ENCODE results near the gene THBS2. TPM values are rescaled to one million over a fixed set of nuclear protein-coding genes. Genes with fewer than 3 reads are reported as not detected.

THBS2 gene
- total and polyA plus RNA-seq, 2 of the 4 experiments (the other 2 are of a cell fraction) = 97.3 to 113 TPM

DNA sequence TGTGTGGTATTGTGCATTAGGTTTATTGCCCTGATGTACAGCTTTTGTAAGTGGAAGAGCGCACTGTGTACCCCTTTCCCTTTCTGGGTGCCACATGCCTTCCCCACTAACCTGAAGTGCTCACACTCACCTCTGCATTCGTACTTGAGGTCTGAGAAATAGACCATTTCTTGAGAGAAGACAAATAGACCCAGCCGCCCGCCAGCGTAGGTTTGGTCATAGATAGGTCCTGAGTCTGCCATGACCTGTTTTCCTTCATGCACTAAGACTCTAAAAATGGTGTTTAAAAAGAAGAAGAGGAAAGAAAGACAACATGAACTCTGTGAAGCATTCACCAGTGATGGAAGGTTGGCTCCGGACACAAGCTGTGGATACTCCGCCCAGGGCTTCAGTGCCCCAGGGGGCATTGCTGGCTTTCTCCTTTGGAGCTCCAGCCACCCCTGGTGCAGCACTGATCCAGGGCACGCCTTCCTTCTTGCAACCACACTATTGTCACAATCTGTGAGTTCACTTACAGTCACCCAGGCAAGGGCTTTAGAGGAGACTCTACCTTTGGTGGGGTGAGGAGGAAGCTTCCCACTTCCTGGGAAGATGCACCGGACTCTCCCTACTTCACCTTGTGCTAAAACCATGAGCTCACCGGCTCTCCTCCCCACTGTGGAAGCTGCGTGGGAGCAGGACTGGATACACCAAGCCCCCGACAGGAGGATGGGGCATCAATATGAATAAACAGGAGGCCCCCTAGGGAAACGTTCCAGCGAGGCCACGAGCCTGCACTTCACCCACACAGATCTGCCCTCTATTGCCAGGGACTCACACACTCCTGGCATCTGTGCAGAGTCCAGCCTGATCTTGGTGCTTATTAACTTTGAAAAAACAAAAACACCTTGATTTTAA, 33.3 kb downstream of the THBS2 start:
- Histone ChIP-seq H3K9me1 (ENCODE audit: insufficient read depth, low read length) (peaks cover 14% of the 10 kb centered on the region), H3K4ac (ENCODE audit: low read depth, low read length) (no peak overlapping the region), H3K23ac (ENCODE audit: low read depth, low read length) (no peak overlapping the region), H3K14ac (replicated peaks; ENCODE audit: low read depth, low read length) (no peak overlapping the region), H3K27ac (ENCODE audit: insufficient read depth, low read length) (no peak overlapping the region), H4K5ac (ENCODE audit: low read depth, low read length) (no peak overlapping the region), H4K91ac (ENCODE audit: insufficient read depth, low read depth, low read length) (no peak overlapping the region), H3K9ac (ENCODE audit: low read depth, low read length) (no peak overlapping the region), H2AK5ac (ENCODE audit: low read depth, low read length) (no peak overlapping the region), H2AFZ (replicated peaks; ENCODE audit: low read length, poor library complexity) (no peak overlapping the region), H3K18ac (ENCODE audit: low read depth, low read length) (no peak overlapping the region), H3K4me2 (ENCODE audit: low read depth, low read length) (no peak overlapping the region), H3K4me1 (ENCODE audit: control insufficient read depth, insufficient read depth, low read length) (peaks cover 10% of the 10 kb centered on the region), H2BK120ac (ENCODE audit: low read depth, low read length) (no peak overlapping the region), H3K36me3 (ENCODE audit: control insufficient read depth, insufficient read depth, low read length) (peaks cover 36% of the 10 kb centered on the region), H2AK9ac (replicated peaks; ENCODE audit: low read depth, low read length, poor library complexity) (no peak overlapping the region), H3K56ac (ENCODE audit: extremely low read depth, insufficient read depth, low read length) (no peak overlapping the region), H3K79me1 (ENCODE audit: low read depth in 1 of 2, low read length in 2 of 2) (peaks cover 0 to 2% of the 10 kb centered on the region in 2 experiments; a peak in 2 of 4 replicates), H3K27me3 (ENCODE audit: control insufficient read depth, insufficient read depth, low read length) (no peaks in the 10 kb centered on the region), H3K9me3 (ENCODE audit: control insufficient read depth, insufficient read depth, low read length) (peaks cover 3% of the 10 kb centered on the region; the same call in 1 of the 2 replicates), H2BK5ac (ENCODE audit: low read depth, low read length, poor library complexity, severe bottlenecking) (no peak overlapping the region), H3K4me3 (ENCODE audit: insufficient read depth, low read depth, low read length) (no peak overlapping the region), H4K20me1 (ENCODE audit: insufficient read depth, low read length) (no peaks in the 10 kb centered on the region), H2BK20ac (ENCODE audit: low read depth, low read length) (no peak overlapping the region), H2BK15ac (ENCODE audit: low read depth, low read length) (no peak overlapping the region), H4K8ac (ENCODE audit: low read depth in 2 of 2, low read length in 2 of 2) (no peak overlapping the region)
- CTCF ChIA-PET = no interaction called here
- no CpG with 5 or more reads among the region's 15 CpGs for WGBS, 2 experiments (ENCODE audit: extremely low coverage in 2 of 2, insufficient read length in 1 of 2)
- DNase-seq (no peak), ATAC-seq (ENCODE audit: low read depth) (no peak)
- BruUV-seq (replicated peaks) = no TSS peak
- TF ChIP-seq, protein P1, sequence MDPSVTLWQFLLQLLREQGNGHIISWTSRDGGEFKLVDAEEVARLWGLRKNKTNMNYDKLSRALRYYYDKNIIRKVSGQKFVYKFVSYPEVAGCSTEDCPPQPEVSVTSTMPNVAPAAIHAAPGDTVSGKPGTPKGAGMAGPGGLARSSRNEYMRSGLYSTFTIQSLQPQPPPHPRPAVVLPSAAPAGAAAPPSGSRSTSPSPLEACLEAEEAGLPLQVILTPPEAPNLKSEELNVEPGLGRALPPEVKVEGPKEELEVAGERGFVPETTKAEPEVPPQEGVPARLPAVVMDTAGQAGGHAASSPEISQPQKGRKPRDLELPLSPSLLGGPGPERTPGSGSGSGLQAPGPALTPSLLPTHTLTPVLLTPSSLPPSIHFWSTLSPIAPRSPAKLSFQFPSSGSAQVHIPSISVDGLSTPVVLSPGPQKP (IDR thresholded peaks at IDR 0.05; ENCODE audit: borderline replicate concordance, low read depth, low read length) = no peak
- TF ChIP-seq, protein P2, sequence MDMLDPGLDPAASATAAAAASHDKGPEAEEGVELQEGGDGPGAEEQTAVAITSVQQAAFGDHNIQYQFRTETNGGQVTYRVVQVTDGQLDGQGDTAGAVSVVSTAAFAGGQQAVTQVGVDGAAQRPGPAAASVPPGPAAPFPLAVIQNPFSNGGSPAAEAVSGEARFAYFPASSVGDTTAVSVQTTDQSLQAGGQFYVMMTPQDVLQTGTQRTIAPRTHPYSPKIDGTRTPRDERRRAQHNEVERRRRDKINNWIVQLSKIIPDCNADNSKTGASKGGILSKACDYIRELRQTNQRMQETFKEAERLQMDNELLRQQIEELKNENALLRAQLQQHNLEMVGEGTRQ (IDR thresholded peaks at IDR 0.05; ENCODE audit: low read depth, low read length) = no peak
- TF ChIP-seq, protein P3, sequence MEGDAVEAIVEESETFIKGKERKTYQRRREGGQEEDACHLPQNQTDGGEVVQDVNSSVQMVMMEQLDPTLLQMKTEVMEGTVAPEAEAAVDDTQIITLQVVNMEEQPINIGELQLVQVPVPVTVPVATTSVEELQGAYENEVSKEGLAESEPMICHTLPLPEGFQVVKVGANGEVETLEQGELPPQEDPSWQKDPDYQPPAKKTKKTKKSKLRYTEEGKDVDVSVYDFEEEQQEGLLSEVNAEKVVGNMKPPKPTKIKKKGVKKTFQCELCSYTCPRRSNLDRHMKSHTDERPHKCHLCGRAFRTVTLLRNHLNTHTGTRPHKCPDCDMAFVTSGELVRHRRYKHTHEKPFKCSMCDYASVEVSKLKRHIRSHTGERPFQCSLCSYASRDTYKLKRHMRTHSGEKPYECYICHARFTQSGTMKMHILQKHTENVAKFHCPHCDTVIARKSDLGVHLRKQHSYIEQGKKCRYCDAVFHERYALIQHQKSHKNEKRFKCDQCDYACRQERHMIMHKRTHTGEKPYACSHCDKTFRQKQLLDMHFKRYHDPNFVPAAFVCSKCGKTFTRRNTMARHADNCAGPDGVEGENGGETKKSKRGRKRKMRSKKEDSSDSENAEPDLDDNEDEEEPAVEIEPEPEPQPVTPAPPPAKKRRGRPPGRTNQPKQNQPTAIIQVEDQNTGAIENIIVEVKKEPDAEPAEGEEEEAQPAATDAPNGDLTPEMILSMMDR (conservative IDR thresholded peaks at IDR 0.05; ENCODE audit: low read depth, low read length) = no peak
- TF ChIP-seq RFX5 (IDR thresholded peaks at IDR 0.05; ENCODE audit: low read depth, low read length) (no peak), MAFK (IDR thresholded peaks at IDR 0.05; ENCODE audit: low read depth, low read length) (no peak), FOS (IDR thresholded peaks at IDR 0.05; ENCODE audit: low read depth, low read length) (no peak), MXI1 (IDR thresholded peaks at IDR 0.05; ENCODE audit: borderline replicate concordance, low read depth, low read length) (no peak), BHLHE40 (IDR thresholded peaks at IDR 0.05; ENCODE audit: low read depth, low read length) (no peak)
- intact Hi-C loops (cut with micrococcal nuclease) (no loop called here), dilution Hi-C loops (cut with HindIII; ENCODE audit: low sequenced_read_pairs, unreplicated experiment) (no loop called here), in situ Hi-C loops (cut with MboI; ENCODE audit: low sequenced_read_pairs) (no loop called here)
- POLR2A ChIA-PET (ENCODE audit: unreplicated experiment) = no interaction called here
